KMS-11 (cell line): Measurements from ENCODE around the gene IFT122.

Experiments used
- H2AFZ ChIP-seq: fragments of 200-600 bp; sonication (generic); 2 replicates; pipeline ENCODE4 v1.6.1; 2016; ENCODE audit warnings: antibody characterized with exemption, mixed run types, low read depth
- H3K27ac ChIP-seq: fragments of 200-600 bp; sonication (generic); 2 replicates; pipeline ENCODE4 v1.6.1; 2016; ENCODE audit warnings: mild to moderate bottlenecking, mixed run types
- H3K27me3 ChIP-seq: fragments of 200-600 bp; sonication (generic); 2 replicates; pipeline ENCODE4 v1.6.1; 2017; ENCODE audit warnings: mild to moderate bottlenecking, low read depth, mixed run types, moderate library complexity; ENCODE audit not compliant: insufficient read depth
- H3K36me3 ChIP-seq: fragments of 200-600 bp; sonication (generic); 2 replicates; pipeline ENCODE4 v1.6.1; 2017; ENCODE audit warnings: mild to moderate bottlenecking, mixed run types; ENCODE audit not compliant: insufficient read depth
- H3K4me1 ChIP-seq: fragments of 200-600 bp; sonication (generic); 2 replicates; pipeline ENCODE4 v1.6.1; 2016; ENCODE audit warnings: mild to moderate bottlenecking, low read depth, mixed run types; ENCODE audit not compliant: poor library complexity, severe bottlenecking
- H3K4me2 ChIP-seq: fragments of 200-600 bp; sonication (generic); 2 replicates; pipeline ENCODE4 v1.7.0; 2016; ENCODE audit warnings: mild to moderate bottlenecking, mixed run types
- H3K4me3 ChIP-seq: fragments of 200-600 bp; sonication (generic); IDR thresholded peaks from 2 replicates; pipeline ENCODE4 v1.6.1; 2017; ENCODE audit warnings: low read depth, low read length, mixed read lengths; ENCODE audit not compliant: insufficient read depth
- H3K79me2 ChIP-seq: fragments of 200-600 bp; sonication (generic); 2 replicates; pipeline ENCODE4 v1.6.1; 2016; ENCODE audit warnings: low read depth, mixed run types; ENCODE audit not compliant: insufficient read depth
- H3K9ac ChIP-seq: fragments of 200-600 bp; sonication (generic); 2 replicates; pipeline ENCODE4 v1.6.1; 2016; ENCODE audit warnings: mild to moderate bottlenecking, mixed run types
- H4K20me1 ChIP-seq: fragments of 200-600 bp; sonication (generic); 2 replicates; pipeline ENCODE4 v1.6.1; 2016; ENCODE audit warnings: mild to moderate bottlenecking, mixed run types; ENCODE audit not compliant: insufficient read depth
- CTCF ChIP-seq: fragments of 200-600 bp; sonication (generic); conservative IDR thresholded peaks from 2 replicates; pipeline ENCODE4 v1.6.1; 2017; ENCODE audit warnings: low read depth, mild to moderate bottlenecking, antibody characterized with exemption, low read length, moderate library complexity, mixed read lengths

Gene IFT122

GRCh38 chr3:129553171-129553570 is 113.1 kb downstream of the IFT122 start:
- H3K9ac ChIP-seq, result no peak overlapping the region
- H3K4me2 ChIP-seq, result no peak overlapping the region
- H3K27ac ChIP-seq, result no peak overlapping the region
- H2AFZ ChIP-seq, result no peak overlapping the region
- H4K20me1 ChIP-seq, result no peaks in the 10 kb centered on the region
- H3K79me2 ChIP-seq, result no peaks in the 10 kb centered on the region
- no peaks in the 10 kb centered on the region for H3K36me3 ChIP-seq
- H3K4me3 ChIP-seq, result no peak overlapping the region
- no peak for TF ChIP-seq CTCF
- no peaks in the 10 kb centered on the region for H3K4me1 ChIP-seq
- H3K27me3 ChIP-seq, result no peaks in the 10 kb centered on the region

GRCh38 chr3:129553719-129554118 is 113.7 kb downstream of the IFT122 start:
- no peak overlapping the region for H3K9ac ChIP-seq
- H3K79me2 ChIP-seq, result no peaks in the 10 kb centered on the region
- H4K20me1 ChIP-seq, result no peaks in the 10 kb centered on the region
- no peaks in the 10 kb centered on the region for H3K36me3 ChIP-seq
- no peaks in the 10 kb centered on the region for H3K27me3 ChIP-seq
- no peak overlapping the region for H3K4me2 ChIP-seq
- H2AFZ ChIP-seq, result no peak overlapping the region
- peaks cover under 1% of the 10 kb centered on the region for H3K4me1 ChIP-seq
- no peak overlapping the region for H3K27ac ChIP-seq
- no peak for TF ChIP-seq CTCF
- H3K4me3 ChIP-seq, result no peak overlapping the region

- H3K36me3 ChIP-seq, result no peaks in the 10 kb centered on the region
- no peak overlapping the region for H3K4me2 ChIP-seq
- no peak overlapping the region for H3K9ac ChIP-seq
- peaks cover 6% of the 10 kb centered on the region for H3K4me1 ChIP-seq
- no peak overlapping the region for H3K27ac ChIP-seq
- H3K27me3 ChIP-seq, result no peaks in the 10 kb centered on the region
- H3K4me3 ChIP-seq, result no peak overlapping the region
- H3K79me2 ChIP-seq, result no peaks in the 10 kb centered on the region
- no peak overlapping the region for H2AFZ ChIP-seq
- H4K20me1 ChIP-seq, result no peaks in the 10 kb centered on the region
- no peak for TF ChIP-seq CTCF
These were observed 114.5 kb downstream of the IFT122 start for GRCh38 chr3:129554356-129555152.

GRCh38 chr3:129555153-129555550 is 115.1 kb downstream of the IFT122 start:
- no peaks in the 10 kb centered on the region for H3K79me2 ChIP-seq
- H2AFZ ChIP-seq, result no peak overlapping the region
- H3K27me3 ChIP-seq, result no peaks in the 10 kb centered on the region
- no peaks in the 10 kb centered on the region for H3K36me3 ChIP-seq
- H3K9ac ChIP-seq, result no peak overlapping the region
- no peaks in the 10 kb centered on the region for H4K20me1 ChIP-seq
- peaks cover 6% of the 10 kb centered on the region for H3K4me1 ChIP-seq
- no peak for TF ChIP-seq CTCF
- H3K4me2 ChIP-seq, result no peak overlapping the region
- H3K27ac ChIP-seq, result no peak overlapping the region
- H3K4me3 ChIP-seq, result no peak overlapping the region
